ENCODE data around the gene HLCS.

- TF ChIP-seq POLR2A (IDR thresholded peaks at IDR 0.05), result no peak
- TF ChIP-seq, protein P1, sequence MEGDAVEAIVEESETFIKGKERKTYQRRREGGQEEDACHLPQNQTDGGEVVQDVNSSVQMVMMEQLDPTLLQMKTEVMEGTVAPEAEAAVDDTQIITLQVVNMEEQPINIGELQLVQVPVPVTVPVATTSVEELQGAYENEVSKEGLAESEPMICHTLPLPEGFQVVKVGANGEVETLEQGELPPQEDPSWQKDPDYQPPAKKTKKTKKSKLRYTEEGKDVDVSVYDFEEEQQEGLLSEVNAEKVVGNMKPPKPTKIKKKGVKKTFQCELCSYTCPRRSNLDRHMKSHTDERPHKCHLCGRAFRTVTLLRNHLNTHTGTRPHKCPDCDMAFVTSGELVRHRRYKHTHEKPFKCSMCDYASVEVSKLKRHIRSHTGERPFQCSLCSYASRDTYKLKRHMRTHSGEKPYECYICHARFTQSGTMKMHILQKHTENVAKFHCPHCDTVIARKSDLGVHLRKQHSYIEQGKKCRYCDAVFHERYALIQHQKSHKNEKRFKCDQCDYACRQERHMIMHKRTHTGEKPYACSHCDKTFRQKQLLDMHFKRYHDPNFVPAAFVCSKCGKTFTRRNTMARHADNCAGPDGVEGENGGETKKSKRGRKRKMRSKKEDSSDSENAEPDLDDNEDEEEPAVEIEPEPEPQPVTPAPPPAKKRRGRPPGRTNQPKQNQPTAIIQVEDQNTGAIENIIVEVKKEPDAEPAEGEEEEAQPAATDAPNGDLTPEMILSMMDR (IDR thresholded peaks at IDR 0.05), result no peak
Measured at GRCh38 chr21:36917471-36918158, 48.9 kb downstream of the HLCS start.
